Measurements from ENCODE around the gene SERPINE2. TPM values are rescaled to one million over a fixed set of nuclear protein-coding genes. Genes with fewer than 3 reads are reported as not detected.

The SERPINE2 gene
- total and polyA plus RNA-seq, 8 donors = 1.8 to 27.4 (median 11.2) TPM; not detected in 1

- Histone ChIP-seq H3K27me3 (no peaks in the 10 kb centered on the region), H3K4me3 (no peak overlapping the region), H3K4me1 (no peaks in the 10 kb centered on the region), H3K36me3 (no peaks in the 10 kb centered on the region), H3K27ac (no peak overlapping the region), H3K9me3 (no peaks in the 10 kb centered on the region)
- TF ChIP-seq EP300 (IDR thresholded peaks at IDR 0.05) (no peak), POLR2AphosphoS5 (IDR thresholded peaks at IDR 0.05) (no peak), POLR2A (IDR thresholded peaks at IDR 0.05) (no peak)
- TF ChIP-seq, protein P1, sequence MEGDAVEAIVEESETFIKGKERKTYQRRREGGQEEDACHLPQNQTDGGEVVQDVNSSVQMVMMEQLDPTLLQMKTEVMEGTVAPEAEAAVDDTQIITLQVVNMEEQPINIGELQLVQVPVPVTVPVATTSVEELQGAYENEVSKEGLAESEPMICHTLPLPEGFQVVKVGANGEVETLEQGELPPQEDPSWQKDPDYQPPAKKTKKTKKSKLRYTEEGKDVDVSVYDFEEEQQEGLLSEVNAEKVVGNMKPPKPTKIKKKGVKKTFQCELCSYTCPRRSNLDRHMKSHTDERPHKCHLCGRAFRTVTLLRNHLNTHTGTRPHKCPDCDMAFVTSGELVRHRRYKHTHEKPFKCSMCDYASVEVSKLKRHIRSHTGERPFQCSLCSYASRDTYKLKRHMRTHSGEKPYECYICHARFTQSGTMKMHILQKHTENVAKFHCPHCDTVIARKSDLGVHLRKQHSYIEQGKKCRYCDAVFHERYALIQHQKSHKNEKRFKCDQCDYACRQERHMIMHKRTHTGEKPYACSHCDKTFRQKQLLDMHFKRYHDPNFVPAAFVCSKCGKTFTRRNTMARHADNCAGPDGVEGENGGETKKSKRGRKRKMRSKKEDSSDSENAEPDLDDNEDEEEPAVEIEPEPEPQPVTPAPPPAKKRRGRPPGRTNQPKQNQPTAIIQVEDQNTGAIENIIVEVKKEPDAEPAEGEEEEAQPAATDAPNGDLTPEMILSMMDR (IDR thresholded peaks at IDR 0.05) = no peak
- 82 to 91% (median 89%) methylated on average over 3 of the region's 3 CpGs for WGBS, 5 donors
- intact Hi-C loops (cut with DNase I; ENCODE audit: low total_unique reads) = no loop called here
- DNase-seq = no peak
Observed at GRCh38 chr2:224075588-224075987, 36.5 kb upstream of the SERPINE2 start.

- Histone ChIP-seq H3K9me3 (no peaks in the 10 kb centered on the region), H3K27ac (no peak overlapping the region), H3K27me3 (no peaks in the 10 kb centered on the region), H3K36me3 (no peaks in the 10 kb centered on the region), H3K4me3 (no peak overlapping the region), H3K4me1 (no peaks in the 10 kb centered on the region)
- DNase-seq = no peak
- TF ChIP-seq, protein P1 (IDR thresholded peaks at IDR 0.05) = no peak
- TF ChIP-seq POLR2AphosphoS5 (IDR thresholded peaks at IDR 0.05) = no peak
- TF ChIP-seq EP300 (IDR thresholded peaks at IDR 0.05) = no peak
- 58 to 85% (median 64%) methylated on average over 3 of the region's 3 CpGs for WGBS, 5 donors
- intact Hi-C loops (cut with DNase I; ENCODE audit: low total_unique reads) = no loop called here
Observed at GRCh38 chr2:224073676-224074075, 34.6 kb upstream of the SERPINE2 start.

DNA sequence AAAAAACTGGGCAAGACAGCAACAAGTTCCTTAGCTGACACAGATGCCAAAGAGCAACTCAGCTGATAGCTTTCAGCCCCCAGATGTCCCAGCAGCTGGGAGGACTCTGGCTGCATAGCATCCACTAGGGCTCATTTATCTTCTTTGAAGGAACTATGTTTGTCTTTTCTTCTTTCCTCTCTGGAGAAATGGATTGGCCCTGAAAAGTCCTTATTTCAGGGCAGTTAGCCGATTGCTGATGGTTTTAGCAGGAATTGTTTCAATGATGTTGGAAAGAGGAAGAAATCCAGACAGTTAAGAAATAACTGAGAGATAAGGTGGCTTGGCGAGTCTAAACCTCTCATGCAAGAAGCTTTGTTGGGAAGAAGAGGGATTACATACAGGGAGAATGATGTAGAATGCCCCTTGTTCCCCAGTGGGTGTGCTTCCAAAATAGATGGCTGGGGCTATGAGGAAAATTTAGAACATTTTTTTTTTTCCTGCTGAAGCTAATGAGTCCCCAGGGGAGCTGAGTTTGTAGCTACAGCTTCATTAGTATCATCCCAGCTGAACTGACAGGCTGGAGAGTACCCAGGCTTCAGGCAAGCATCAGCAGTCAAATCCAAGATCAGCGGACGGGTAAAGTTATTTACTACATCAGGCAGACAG, 33.6 kb upstream of the SERPINE2 start:
- intact Hi-C loops (cut with DNase I; ENCODE audit: low total_unique reads) = no loop called here
- no peak overlapping the region for H3K27ac ChIP-seq
- no peaks in the 10 kb centered on the region for H3K27me3 ChIP-seq
- DNase-seq = peak in 1 of 2 donors; percentile 79
- H3K9me3 ChIP-seq = no peaks in the 10 kb centered on the region
- no peak overlapping the region for H3K4me3 ChIP-seq
- no peaks in the 10 kb centered on the region for H3K36me3 ChIP-seq
- TF ChIP-seq, protein P1 (IDR thresholded peaks at IDR 0.05) = no peak
- WGBS, 5 donors = 60 to 76% (median 73%) methylated on average over 4 of the region's 4 CpGs
- H3K4me1 ChIP-seq = no peaks in the 10 kb centered on the region

DNA sequence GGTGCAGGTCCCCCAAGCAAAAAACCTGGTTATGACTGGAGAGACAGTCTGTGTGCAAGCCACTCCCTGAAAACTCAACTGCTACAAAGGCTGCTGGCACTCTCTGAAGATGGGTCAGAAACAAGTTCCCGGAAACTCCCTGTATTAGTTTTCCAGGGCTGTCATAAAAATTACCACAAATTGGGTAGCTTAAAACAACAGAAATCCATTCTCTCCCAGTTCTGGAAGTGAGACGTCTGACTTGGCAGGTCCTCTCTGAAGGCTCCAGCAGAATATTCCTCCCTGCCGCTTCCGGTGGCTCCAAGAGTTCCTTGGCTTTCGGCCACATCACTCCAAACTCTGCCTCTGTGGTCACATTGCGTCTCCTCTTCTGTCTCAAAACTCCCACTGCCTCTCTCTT, 30.1 kb upstream of the SERPINE2 start:
- peak in 1 of 2 donors; percentile 25 for DNase-seq
- 64 to 82% (median 79%) methylated on average over 6 of the region's 6 CpGs for WGBS, 5 donors
- Histone ChIP-seq H3K27ac (no peak overlapping the region), H3K27me3 (no peaks in the 10 kb centered on the region), H3K4me1 (no peaks in the 10 kb centered on the region), H3K9me3 (no peaks in the 10 kb centered on the region), H3K4me3 (no peak overlapping the region), H3K36me3 (no peaks in the 10 kb centered on the region)
- intact Hi-C loops (cut with DNase I; ENCODE audit: low total_unique reads) = no loop called here
- TF ChIP-seq POLR2AphosphoS5 (IDR thresholded peaks at IDR 0.05) (no peak), POLR2A (IDR thresholded peaks at IDR 0.05) (no peak), EP300 (IDR thresholded peaks at IDR 0.05) (no peak)
- TF ChIP-seq, protein P1 (IDR thresholded peaks at IDR 0.05) = no peak

Measured in stomach (tissue), 9 donors.